HepG2 (cell line): ENCODE data around the gene DROSHA.

Source experiments
- TF ChIP-seq, protein P1 (sequence below): sonication (generic); formaldehyde crosslinking; IDR thresholded peaks from 2 replicates; pipeline ENCODE4 v1.5.0; 2020; ENCODE audit warnings: mild to moderate bottlenecking, missing genetic modification reagents, moderate library complexity
- TF ChIP-seq, protein P2 (sequence below): sonication (generic); formaldehyde crosslinking; IDR thresholded peaks from 2 replicates; pipeline ENCODE4 v1.4.0; 2020; ENCODE audit warnings: missing genetic modification reagents
- TF ChIP-seq, protein P3 (sequence below): sonication (generic); formaldehyde crosslinking; IDR thresholded peaks from 2 replicates; pipeline ENCODE4 v1.5.0; 2020; ENCODE audit warnings: mild to moderate bottlenecking, missing genetic modification reagents

DNA sequence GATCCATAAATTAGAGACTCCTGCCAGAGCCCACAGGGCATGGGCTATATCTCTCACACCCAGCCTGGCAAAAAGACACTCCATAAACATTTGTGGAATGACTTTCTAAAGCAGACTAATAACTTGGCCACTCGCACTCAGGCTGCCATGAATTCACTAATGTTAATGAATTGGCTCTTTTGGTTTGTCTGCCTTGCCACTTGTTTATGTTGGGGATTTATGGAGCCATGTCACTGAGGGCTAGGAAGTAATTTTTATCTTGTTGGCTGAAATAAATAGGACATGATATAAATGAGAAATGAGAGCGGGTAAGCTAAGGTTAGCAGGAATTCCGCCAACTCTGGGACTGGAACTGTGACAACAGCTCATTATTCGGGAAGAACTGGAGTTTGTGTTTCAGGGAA is 55.2 kb downstream of the DROSHA start:
- TF ChIP-seq, protein P1, sequence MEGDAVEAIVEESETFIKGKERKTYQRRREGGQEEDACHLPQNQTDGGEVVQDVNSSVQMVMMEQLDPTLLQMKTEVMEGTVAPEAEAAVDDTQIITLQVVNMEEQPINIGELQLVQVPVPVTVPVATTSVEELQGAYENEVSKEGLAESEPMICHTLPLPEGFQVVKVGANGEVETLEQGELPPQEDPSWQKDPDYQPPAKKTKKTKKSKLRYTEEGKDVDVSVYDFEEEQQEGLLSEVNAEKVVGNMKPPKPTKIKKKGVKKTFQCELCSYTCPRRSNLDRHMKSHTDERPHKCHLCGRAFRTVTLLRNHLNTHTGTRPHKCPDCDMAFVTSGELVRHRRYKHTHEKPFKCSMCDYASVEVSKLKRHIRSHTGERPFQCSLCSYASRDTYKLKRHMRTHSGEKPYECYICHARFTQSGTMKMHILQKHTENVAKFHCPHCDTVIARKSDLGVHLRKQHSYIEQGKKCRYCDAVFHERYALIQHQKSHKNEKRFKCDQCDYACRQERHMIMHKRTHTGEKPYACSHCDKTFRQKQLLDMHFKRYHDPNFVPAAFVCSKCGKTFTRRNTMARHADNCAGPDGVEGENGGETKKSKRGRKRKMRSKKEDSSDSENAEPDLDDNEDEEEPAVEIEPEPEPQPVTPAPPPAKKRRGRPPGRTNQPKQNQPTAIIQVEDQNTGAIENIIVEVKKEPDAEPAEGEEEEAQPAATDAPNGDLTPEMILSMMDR: no peak
- TF ChIP-seq, protein P2, sequence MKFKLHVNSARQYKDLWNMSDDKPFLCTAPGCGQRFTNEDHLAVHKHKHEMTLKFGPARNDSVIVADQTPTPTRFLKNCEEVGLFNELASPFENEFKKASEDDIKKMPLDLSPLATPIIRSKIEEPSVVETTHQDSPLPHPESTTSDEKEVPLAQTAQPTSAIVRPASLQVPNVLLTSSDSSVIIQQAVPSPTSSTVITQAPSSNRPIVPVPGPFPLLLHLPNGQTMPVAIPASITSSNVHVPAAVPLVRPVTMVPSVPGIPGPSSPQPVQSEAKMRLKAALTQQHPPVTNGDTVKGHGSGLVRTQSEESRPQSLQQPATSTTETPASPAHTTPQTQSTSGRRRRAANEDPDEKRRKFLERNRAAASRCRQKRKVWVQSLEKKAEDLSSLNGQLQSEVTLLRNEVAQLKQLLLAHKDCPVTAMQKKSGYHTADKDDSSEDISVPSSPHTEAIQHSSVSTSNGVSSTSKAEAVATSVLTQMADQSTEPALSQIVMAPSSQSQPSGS: no peak
- TF ChIP-seq, protein P3, sequence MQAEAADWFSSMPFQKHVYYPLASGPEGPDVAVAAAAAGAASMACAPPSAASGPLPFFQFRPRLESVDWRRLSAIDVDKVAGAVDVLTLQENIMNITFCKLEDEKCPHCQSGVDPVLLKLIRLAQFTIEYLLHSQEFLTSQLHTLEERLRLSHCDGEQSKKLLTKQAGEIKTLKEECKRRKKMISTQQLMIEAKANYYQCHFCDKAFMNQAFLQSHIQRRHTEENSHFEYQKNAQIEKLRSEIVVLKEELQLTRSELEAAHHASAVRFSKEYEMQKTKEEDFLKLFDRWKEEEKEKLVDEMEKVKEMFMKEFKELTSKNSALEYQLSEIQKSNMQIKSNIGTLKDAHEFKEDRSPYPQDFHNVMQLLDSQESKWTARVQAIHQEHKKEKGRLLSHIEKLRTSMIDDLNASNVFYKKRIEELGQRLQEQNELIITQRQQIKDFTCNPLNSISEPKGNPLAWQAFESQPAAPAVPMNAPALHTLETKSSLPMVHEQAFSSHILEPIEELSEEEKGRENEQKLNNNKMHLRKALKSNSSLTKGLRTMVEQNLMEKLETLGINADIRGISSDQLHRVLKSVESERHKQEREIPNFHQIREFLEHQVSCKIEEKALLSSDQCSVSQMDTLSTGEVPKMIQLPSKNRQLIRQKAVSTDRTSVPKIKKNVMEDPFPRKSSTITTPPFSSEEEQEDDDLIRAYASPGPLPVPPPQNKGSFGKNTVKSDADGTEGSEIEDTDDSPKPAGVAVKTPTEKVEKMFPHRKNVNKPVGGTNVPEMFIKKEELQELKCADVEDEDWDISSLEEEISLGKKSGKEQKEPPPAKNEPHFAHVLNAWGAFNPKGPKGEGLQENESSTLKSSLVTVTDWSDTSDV (CRISPR knock-in tag): no peak
